Nephron (organoid): ENCODE data around the gene TMPRSS5.

Source experiments
- H3K27ac Mint-ChIP-seq, 3 experiments: 2 replicates each; pipeline ENCODE4 v1.8.0; 2020; ENCODE audit warnings: mixed read lengths in 3 of 3, mild to moderate bottlenecking in 2 of 3, moderate library complexity in 1 of 3
- H3K27me3 Mint-ChIP-seq: 2 replicates; pipeline ENCODE4 v1.8.0; 2021; ENCODE audit warnings: low read depth, mild to moderate bottlenecking, moderate library complexity, mixed read lengths
- H3K36me3 Mint-ChIP-seq: 2 replicates; pipeline ENCODE4 v1.8.0; 2020; ENCODE audit warnings: low read depth, mixed read lengths
- H3K4me1 Mint-ChIP-seq: 2 replicates; pipeline ENCODE4 v1.8.0; 2020; ENCODE audit warnings: mixed read lengths
- H3K4me3 Mint-ChIP-seq, 3 experiments: 2 replicates each; pipeline ENCODE4 v1.8.0; 2020; ENCODE audit warnings: mild to moderate bottlenecking in 3 of 3, mixed read lengths in 3 of 3, moderate library complexity in 2 of 3
- H3K9me3 Mint-ChIP-seq: 2 replicates; pipeline ENCODE4 v1.8.0; 2020; ENCODE audit warnings: mixed read lengths
- CTCF ChIP-seq, 3 experiments: fragments of 200-600 bp; sonication (generic); IDR thresholded peaks; one replicate each; pipeline ENCODE4 v1.5.0; 2021; ENCODE audit warnings: antibody characterized with exemption in 3 of 3; ENCODE audit not compliant: unreplicated experiment in 3 of 3

The TMPRSS5 gene

GRCh38 chr11:113664981-113665710, 41.0 kb downstream of the TMPRSS5 start:
- Mint-ChIP-seq H3K27me3 (peaks cover 11% of the 10 kb centered on the region), H3K4me3 (no peak overlapping the region), H3K27ac (peak overlapping the region in 2 of 3 experiments; percentile 15 to 62), H3K9me3 (peaks cover 24% of the 10 kb centered on the region), H3K36me3 (peaks cover 5% of the 10 kb centered on the region), H3K4me1 (peaks cover 16% of the 10 kb centered on the region)
- no peak for TF ChIP-seq CTCF (IDR thresholded peaks at IDR 0.05; ENCODE audit: unreplicated experiment in 3 of 3)

- Mint-ChIP-seq H3K27me3 (peaks cover 6% of the 10 kb centered on the region), H3K36me3 (peaks cover 5% of the 10 kb centered on the region), H3K27ac (peak overlapping the region in 2 of 3 experiments; percentile 16 to 62), H3K9me3 (peaks cover 29% of the 10 kb centered on the region), H3K4me1 (peaks cover 16% of the 10 kb centered on the region), H3K4me3 (no peak overlapping the region)
- no peak for TF ChIP-seq CTCF (IDR thresholded peaks at IDR 0.05; ENCODE audit: unreplicated experiment in 3 of 3)
Measured at GRCh38 chr11:113664069-113664980, 41.8 kb downstream of the TMPRSS5 start.

- H3K36me3 Mint-ChIP-seq = peaks cover 5% of the 10 kb centered on the region
Measured at GRCh38 chr11:113663567-113663966, 42.5 kb downstream of the TMPRSS5 start.

GRCh38 chr11:113655771-113656170, 50.3 kb downstream of the TMPRSS5 start:
- Mint-ChIP-seq H3K36me3 (no peaks in the 10 kb centered on the region), H3K27me3 (peaks cover 8% of the 10 kb centered on the region), H3K9me3 (peaks cover 22% of the 10 kb centered on the region), H3K27ac (no peak overlapping the region), H3K4me1 (no peaks in the 10 kb centered on the region), H3K4me3 (no peak overlapping the region)
- TF ChIP-seq CTCF (IDR thresholded peaks at IDR 0.05; ENCODE audit: unreplicated experiment in 3 of 3) = no peak

More at GRCh38 chr11:113663567-113663966, 42.5 kb downstream of the TMPRSS5 start:
- Mint-ChIP-seq H3K27ac (peak overlapping the region in 2 of 3 experiments; percentile 16 to 62), H3K27me3 (peaks cover 5% of the 10 kb centered on the region), H3K4me1 (peaks cover 16% of the 10 kb centered on the region), H3K4me3 (no peak overlapping the region), H3K9me3 (peaks cover 29% of the 10 kb centered on the region)
- TF ChIP-seq CTCF (IDR thresholded peaks at IDR 0.05; ENCODE audit: unreplicated experiment in 3 of 3) = no peak

GRCh38 chr11:113651023-113651422, 55.1 kb downstream of the TMPRSS5 start:
- Mint-ChIP-seq H3K27me3 (peaks cover 15% of the 10 kb centered on the region), H3K4me1 (no peaks in the 10 kb centered on the region), H3K36me3 (no peaks in the 10 kb centered on the region), H3K27ac (no peak overlapping the region), H3K4me3 (no peak overlapping the region), H3K9me3 (peaks cover 12% of the 10 kb centered on the region)
- TF ChIP-seq CTCF (IDR thresholded peaks at IDR 0.05; ENCODE audit: unreplicated experiment in 3 of 3) = no peak
